Measurements from ENCODE around the gene IDS.

GRCh38 chrX:149498767-149499166 is 6.3 kb downstream of the IDS start:
- TF ChIP-seq CTCF (IDR thresholded peaks at IDR 0.05) (no peak), POLR2A (IDR thresholded peaks at IDR 0.05) (no peak)

Measured in testis (tissue), 2 donors.